ENCODE data around the gene SLC22A2.

Gene SLC22A2

DNA sequence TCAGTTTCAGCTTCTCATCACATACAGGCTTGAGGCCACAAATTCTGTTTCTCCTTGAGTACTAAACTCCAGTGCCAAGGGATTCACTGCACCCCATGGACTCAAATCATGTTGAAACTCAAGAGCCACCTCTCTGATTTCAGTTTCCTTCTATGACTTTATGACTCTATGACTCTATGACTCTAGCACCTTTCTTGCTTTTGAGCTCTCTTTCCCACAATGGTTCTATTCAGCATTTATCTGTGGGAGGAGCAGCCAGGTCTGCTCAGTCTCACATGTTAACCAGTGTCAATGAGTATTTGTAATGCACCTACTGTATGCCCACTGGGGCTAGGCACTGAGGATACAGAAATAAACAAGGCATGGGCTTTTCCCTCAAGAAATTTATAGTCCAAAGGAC lies 14.6 kb upstream of the SLC22A2 start:
- DNase-seq: no peak

- DNase-seq: no peak
Observed at GRCh38 chr6:160272707-160273106, 14.1 kb upstream of the SLC22A2 start.

- DNase-seq: no peak
Observed at GRCh38 chr6:160270347-160270746, 11.7 kb upstream of the SLC22A2 start.

DNA sequence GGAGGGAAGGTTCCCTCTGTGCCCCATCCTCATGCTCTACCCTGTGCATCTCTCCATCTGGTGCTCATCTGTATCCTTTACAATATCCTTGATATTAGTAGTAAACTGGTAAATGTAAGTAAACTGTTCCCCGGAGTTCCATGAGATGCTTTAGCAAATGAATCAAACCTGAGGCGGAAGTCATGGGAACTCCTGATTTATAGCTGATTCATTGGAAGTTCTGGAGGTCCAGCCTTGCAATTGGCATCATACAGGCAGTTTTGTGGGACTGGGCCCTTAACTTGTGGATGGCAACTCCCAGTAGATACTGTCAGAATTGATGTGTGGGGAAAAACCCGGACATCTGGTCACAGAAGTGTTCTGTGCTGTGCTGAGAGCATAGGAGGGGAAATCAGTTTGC lies 11.2 kb upstream of the SLC22A2 start:
- no peak for DNase-seq

DNA sequence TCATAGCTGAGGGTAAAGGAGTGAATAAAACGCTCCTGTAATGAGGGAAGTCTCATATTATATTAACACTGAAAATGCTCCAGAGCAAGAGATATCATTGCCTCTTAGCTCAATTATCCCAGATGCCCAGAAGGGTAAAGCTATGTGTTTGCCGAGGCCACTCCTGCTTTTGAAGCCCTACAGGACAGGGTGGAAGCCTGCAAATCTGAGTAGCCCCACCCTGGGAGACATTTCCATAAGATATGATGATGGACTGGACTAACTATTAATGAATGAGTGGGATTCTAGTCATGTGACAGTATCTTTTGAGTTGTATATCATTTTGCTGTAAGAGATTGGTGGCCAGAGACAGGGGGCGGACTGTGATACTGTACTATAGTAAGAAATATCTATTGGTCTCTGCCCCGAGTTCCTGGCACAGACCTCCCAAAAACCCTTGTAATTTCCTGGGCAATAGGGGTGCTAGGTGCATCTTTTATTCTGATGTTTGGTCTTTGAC lies 10.5 kb upstream of the SLC22A2 start:
- DNase-seq: no peak

DNA sequence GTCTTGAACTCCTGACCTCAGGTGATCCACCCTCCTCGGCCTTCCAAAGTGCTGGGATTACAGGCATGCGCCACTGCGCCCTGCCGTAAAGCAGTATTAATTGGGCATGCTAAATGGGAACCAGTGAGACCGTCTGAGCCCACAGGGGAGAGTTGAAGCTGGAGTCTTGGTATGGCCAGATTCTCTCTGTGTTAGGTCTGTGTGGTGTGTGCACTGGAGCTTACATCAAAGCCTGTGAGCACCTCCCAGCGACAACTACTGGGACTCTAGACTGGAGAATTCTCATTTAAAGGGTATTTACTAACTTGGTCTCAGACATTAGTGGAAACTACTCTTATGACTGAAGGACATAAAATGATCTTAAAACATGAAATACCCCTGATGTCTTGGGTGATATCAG lies 8.5 kb upstream of the SLC22A2 start:
- DNase-seq: no peak

GRCh38 chr6:160265869-160266476 lies 7.4 kb upstream of the SLC22A2 start:
- no peak for DNase-seq

- no peak for DNase-seq
Observed at GRCh38 chr6:160264061-160264612, 5.5 kb upstream of the SLC22A2 start.

DNA sequence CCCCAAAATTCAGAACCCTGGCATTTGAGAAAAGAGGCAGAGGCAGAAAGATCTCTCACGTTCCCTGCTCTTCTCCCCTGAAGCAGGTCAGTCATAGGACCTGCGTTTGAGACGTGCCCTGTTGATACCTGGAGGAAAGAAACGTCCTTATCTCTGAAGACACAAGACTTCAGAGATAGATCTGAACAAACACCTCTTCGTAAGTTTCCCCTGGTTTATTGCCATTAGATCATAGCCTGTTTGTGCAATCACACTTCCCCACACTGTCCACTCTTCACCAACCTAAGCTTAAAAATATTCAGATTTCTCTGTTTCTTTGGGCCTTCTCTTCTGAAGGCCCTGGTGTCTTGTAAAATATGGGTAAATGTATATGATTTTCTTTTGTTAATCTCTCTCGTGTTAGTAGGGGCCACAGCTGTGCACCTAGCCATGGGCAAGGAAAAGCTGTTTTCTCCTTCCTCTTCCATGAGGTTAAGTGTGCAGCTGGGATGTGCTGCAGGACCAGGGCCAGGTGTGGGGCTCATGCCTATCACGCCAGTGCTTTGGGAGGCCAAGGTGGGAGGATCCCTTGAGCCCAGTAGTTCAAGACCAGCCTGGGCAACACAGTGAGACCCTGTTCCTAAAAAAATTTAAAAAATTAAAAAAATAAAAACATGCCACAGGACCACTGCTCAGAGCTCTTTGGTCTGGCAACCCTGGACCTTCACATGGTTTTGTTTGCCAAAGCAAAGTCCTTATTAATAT lies 4.7 kb upstream of the SLC22A2 start:
- DNase-seq: no peak

DNA sequence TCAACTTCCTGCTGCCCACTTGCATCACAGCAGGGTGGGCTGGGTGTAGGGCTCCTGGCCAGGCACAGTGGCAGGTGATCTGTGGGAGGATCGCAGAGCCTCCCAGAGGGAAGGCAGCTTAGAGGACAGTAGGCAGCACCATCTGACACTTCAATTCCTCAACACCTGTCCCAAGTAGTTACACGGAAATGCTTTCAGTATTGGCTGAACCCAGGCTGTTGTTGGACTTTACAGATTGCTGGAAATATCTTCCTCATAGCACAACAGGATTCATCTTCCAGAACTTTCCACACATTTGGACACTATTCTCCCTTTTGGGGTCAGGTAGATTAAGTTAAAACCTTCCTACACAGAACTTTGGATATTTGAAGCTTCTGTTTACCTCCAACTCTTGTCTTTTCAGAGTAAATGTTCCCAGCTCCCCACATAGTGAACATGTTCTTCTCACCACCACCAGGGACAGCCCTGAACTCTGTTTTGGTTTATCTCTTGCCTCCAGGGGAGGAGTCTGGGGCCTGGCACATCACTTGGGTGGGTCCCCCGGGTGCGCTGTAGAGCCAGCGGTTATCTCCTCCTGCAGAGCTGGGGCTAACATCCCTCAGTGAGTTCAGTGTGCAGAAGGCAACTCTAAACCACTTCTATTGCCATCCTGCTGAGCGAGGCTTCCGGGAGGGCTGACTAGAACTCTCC lies 3.5 kb upstream of the SLC22A2 start:
- DNase-seq: no peak

- DNase-seq: no peak
Observed at GRCh38 chr6:160260803-160261450, 2.3 kb upstream of the SLC22A2 start.

GRCh38 chr6:160260367-160260766 lies 1.7 kb upstream of the SLC22A2 start:
- no peak for DNase-seq

GRCh38 chr6:160259598-160259997 lies 977 bp upstream of the SLC22A2 start:
- no peak for DNase-seq

DNA sequence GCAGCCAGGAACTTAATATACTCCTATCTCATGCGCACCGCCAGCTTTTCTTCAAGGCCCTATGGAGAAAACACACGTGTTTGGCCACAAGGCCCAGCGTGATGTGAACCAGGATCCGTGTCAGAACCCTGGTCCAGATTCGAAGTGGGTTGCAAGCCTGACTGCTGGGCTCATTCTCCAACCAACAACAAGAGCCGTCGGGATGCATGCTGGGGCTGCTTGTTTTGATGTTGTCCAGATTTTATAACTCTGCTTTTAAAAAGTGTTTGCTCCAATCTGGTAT lies 463 bp upstream of the SLC22A2 start:
- DNase-seq: no peak

DNA sequence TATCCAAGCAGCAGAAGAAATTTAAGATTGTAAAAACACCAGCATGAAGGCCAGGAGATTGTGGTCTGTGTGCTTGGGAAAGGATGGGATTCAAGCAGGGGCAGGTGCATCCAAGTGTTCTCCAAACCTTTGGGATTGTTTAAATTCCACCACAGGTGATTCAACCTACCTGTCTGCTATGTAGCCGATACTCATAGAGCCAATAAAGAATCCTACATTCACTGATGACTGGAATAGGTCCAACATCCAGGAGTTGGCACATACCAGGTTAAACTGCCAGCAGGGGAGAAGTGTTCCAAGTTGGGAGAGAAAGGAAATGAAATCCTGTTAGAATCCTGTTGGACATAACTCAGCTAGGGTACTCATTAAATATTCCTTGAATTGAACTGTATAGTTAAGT lies 2.2 kb downstream of the SLC22A2 start:
- DNase-seq: no peak

- no peak for DNase-seq
Observed at GRCh38 chr6:160254467-160255312, 3.9 kb downstream of the SLC22A2 start.

- DNase-seq: no peak
Observed at GRCh38 chr6:160253714-160254113, 4.9 kb downstream of the SLC22A2 start.

DNA sequence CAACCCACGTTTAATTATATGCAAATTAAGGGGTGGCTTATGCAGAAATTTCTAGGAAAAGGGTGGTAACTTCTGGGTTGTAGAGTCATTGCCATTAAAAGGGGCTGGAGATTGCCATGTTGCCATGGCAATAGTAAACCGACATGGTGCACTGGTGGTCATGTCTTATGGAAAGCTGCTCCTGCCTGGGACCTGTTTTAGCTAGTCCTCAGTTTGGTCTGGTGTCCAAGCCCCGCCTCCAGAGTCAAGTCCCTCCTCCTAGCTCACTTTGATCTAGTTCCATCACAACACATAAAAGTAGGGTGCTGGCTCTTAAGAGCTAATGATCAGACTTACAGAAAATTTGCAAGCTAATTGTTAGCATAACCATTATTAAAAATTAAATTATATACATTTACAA lies 5.3 kb downstream of the SLC22A2 start:
- DNase-seq: no peak

GRCh38 chr6:160252073-160252813 lies 6.4 kb downstream of the SLC22A2 start:
- DNase-seq: no peak

DNA sequence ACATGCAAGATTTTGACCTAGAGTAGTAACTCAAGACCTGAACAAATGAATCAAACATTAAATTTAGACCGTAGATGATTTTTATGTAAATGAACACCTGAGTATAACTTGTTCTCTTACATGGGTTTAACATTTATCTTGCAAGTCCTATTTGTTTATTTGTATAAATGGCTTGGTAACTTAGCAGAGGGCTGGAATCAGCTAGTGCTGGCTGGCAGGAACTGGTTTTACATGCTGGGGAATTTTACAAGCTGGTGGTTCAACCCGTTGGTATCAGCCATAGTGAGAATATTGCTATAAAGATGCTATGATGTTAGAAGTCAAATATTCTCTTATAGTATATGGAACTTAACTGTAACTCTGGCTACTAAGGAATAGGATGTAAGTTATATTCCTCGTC lies 8.9 kb downstream of the SLC22A2 start:
- DNase-seq: no peak

DNA sequence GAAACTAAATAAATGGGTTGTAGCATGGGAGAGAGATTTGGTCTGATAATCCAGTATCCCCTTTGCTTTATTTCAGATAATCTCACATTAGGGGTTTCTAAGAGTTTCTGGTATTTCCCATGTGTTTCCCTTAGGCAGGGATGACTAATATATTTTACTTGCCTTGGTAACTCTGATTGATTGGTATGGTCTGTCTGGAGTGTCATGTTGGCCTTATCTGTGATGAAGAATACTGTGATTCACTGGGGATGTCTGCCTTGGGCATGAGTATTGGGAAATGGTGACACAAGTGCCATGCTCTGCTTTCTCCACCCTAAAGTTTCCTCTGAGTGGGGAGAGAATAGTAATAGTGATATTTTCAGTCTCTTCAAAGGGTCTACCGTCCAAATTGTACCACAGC lies 10.1 kb downstream of the SLC22A2 start:
- DNase-seq: no peak

DNA sequence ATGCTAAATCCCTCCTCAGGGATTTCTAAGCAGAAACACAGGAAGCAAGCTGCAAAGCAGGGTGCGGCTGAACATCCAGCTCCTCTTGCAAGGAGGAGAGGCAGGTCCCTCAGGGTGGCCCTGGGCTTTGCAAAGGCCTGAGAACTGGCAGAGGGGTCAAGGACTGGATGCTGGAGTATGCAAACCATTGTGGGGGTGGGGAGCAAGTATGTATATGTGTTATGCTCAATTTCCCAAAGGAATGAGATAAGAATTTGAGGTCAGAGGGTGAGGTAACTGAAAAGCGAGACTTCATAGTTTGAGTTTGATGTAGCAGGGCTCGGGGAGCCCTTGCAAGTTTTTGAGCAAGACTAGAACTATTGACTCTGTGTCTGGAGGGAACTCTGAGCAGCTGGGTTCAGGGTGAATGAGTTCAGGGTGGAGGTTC lies 11.2 kb downstream of the SLC22A2 start:
- DNase-seq: no peak

Measured in cerebellar nuclear complex (tissue), 1 donor.